UCSD-AML1 (cell line): ENCODE measurements around the gene ENOX1.

Source experiments
- DNase-seq: peaks from one replicate; lab custom pipeline; 2025; ENCODE audit not compliant: unreplicated experiment; lab: John Stamatoyannopoulos, UW

The ENOX1 gene

GRCh38 chr13:43744261-43745031 is 42.3 kb downstream of the ENOX1 start:
- no peak for DNase-seq

- no peak for DNase-seq
Measured at GRCh38 chr13:43742911-43743310, 43.9 kb downstream of the ENOX1 start.

- DNase-seq, result no peak
Measured at GRCh38 chr13:43737392-43737923, 49.3 kb downstream of the ENOX1 start.

GRCh38 chr13:43732726-43733125 is 54.0 kb downstream of the ENOX1 start:
- DNase-seq, result no peak

GRCh38 chr13:43731296-43731695 is 55.5 kb downstream of the ENOX1 start:
- no peak for DNase-seq

GRCh38 chr13:43730642-43731041 is 56.1 kb downstream of the ENOX1 start:
- no peak for DNase-seq

- DNase-seq, result no peak
Measured at GRCh38 chr13:43728421-43728820, 58.4 kb downstream of the ENOX1 start.

- no peak for DNase-seq
Measured at GRCh38 chr13:43727856-43728255, 58.9 kb downstream of the ENOX1 start.

GRCh38 chr13:43725460-43725859 is 61.3 kb downstream of the ENOX1 start:
- DNase-seq, result no peak

GRCh38 chr13:43720780-43721397 is 65.9 kb downstream of the ENOX1 start:
- no peak for DNase-seq

GRCh38 chr13:43698758-43699157 is 88.0 kb downstream of the ENOX1 start:
- no peak for DNase-seq

GRCh38 chr13:43698009-43698408 is 88.8 kb downstream of the ENOX1 start:
- DNase-seq, result no peak

- DNase-seq, result no peak
Measured at GRCh38 chr13:43697323-43697722, 89.4 kb downstream of the ENOX1 start.

- no peak for DNase-seq
Measured at GRCh38 chr13:43694146-43694664, 92.6 kb downstream of the ENOX1 start.

- no peak for DNase-seq
Measured at GRCh38 chr13:43693639-43694038, 93.1 kb downstream of the ENOX1 start.

- no peak for DNase-seq
Measured at GRCh38 chr13:43688227-43688907, 98.4 kb downstream of the ENOX1 start.

- no peak for DNase-seq
Measured at GRCh38 chr13:43687038-43687437, 99.7 kb downstream of the ENOX1 start.

GRCh38 chr13:43686557-43686956 is 100.2 kb downstream of the ENOX1 start:
- DNase-seq, result no peak

- DNase-seq, result no peak
Measured at GRCh38 chr13:43684963-43685725, 101.6 kb downstream of the ENOX1 start.

- DNase-seq, result no peak
Measured at GRCh38 chr13:43682701-43683100, 104.1 kb downstream of the ENOX1 start.

GRCh38 chr13:43676320-43676719 is 110.5 kb downstream of the ENOX1 start:
- DNase-seq, result no peak
